Stimulated activated CD8-positive, alpha-beta memory T cell treated with anti-CD3 and anti-CD28 coated beads, Interleukin-12 subunit alpha, Interleukin-12 subunit beta, amount 100 ng/mL, for 24 hours (primary cell): ENCODE data around the gene APBA2.

Source experiments
- DNase-seq: peaks from one replicate; pipeline ENCODE4 v3.0.0-alpha.2; 2020; ENCODE audit errors: extremely low read depth

APBA2 gene

GRCh38 chr15:28983432-28984311 lies 97.9 kb downstream of the APBA2 start:
- no peak for DNase-seq

- DNase-seq = no peak
These were observed 98.9 kb downstream of the APBA2 start for GRCh38 chr15:28984421-28985315.

DNA sequence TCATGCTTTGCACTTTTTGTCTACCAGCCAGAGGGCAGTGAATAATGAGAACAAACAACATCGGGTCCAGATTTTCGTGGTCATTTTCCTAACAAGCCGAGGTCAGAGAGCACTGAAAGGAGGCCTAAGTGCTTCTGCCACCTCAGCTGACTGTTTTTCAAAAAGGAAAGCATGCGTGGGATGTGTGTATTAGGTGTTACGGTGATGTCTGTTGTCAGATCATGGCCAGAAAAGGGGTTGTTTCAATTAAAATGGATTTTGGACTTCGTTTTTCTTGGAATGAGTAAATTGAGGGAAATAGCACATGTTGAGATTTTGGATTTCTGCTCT lies 99.5 kb downstream of the APBA2 start:
- no peak for DNase-seq

DNA sequence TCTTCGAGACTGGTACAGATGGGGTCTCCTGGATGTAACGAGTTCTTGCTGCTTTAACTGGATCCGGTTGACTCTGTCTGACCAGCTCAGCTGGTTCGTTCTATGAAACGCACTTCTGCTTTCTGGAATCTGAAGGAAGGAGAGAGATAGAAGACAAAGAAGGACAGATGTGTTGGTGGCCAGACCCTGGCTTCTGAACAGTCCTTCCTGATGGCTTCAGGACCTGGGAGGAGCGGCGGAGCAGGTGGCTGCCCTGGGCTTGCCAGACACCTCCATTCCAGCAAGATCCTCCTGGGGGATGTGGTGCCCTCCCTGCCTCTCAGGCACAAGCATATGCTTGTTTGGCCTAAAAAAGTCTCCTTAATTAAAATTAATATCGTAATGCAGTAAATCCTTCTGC lies 99.9 kb downstream of the APBA2 start:
- DNase-seq = no peak

DNA sequence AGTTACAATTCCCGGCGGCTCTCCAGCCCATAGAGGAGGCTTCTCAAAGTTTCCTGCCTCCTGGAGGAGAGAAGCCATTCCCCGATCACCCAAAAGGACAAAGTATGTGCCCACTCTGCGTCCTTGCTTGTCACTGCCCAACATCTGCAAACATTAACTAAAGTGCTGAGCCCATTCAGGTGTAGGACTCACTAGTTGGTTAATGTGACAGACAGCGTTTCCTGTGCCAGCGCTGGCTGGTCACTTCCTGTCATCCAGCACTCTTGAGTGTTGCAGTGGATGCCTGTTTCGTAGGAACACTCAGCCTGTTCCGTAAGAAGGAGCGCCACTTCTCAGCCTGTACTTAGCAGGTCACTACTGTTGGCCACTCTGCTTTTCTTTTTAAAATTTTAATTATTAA lies 100.3 kb downstream of the APBA2 start:
- no peak for DNase-seq

- no peak for DNase-seq
These were observed 101.0 kb downstream of the APBA2 start for GRCh38 chr15:28986726-28987125.

DNA sequence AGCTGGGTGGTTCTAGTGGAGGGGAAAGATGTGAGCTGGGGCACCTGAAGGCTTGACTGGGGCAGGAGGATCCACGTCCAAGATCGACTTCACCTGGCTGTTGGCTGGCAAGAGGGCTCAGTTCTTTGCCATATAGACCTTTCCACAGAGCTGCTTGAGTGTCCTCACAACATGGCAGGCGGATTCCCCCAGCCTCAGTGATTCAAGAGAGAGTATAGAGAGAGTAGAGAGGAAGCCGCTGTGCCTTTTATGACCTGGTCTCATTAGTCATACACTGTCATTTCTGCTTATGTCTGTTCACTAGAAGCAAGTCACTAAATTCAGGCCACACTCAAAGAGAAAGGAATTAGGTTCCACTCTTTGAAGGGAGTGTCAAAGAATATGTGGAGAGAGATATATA lies 101.6 kb downstream of the APBA2 start:
- DNase-seq = no peak

DNA sequence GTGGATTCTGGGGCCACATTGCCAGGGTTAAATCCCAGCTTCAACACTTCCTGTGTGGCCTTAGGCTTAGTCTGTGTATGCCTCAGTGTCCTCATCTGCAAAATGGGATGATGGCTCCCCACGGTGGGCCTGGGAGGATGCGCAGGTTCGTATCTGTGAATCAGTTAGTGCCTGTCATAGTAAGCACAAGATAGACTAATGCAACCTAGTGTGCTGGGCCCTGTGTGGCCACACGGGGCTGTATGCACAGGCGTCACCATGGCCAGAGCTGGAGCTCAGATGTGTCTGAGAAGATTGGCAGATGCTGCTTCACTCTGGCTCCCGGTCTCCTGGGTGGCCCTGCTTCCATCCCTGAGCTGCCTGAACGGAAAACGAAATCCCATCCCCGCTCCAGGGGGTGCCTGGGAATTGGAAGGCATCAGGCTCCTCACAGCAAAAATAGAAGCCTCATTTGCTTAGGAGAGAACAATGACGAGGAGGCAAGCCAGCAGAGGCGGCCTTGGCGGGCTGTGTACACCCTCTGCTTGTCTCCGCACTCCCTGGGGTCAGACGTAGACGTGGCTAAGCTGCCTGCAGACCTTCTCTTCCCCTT lies 103.6 kb downstream of the APBA2 start:
- no peak for DNase-seq

- DNase-seq = no peak
These were observed 104.1 kb downstream of the APBA2 start for GRCh38 chr15:28989896-28990295.

- DNase-seq = no peak
These were observed 104.6 kb downstream of the APBA2 start for GRCh38 chr15:28990390-28990789.

DNA sequence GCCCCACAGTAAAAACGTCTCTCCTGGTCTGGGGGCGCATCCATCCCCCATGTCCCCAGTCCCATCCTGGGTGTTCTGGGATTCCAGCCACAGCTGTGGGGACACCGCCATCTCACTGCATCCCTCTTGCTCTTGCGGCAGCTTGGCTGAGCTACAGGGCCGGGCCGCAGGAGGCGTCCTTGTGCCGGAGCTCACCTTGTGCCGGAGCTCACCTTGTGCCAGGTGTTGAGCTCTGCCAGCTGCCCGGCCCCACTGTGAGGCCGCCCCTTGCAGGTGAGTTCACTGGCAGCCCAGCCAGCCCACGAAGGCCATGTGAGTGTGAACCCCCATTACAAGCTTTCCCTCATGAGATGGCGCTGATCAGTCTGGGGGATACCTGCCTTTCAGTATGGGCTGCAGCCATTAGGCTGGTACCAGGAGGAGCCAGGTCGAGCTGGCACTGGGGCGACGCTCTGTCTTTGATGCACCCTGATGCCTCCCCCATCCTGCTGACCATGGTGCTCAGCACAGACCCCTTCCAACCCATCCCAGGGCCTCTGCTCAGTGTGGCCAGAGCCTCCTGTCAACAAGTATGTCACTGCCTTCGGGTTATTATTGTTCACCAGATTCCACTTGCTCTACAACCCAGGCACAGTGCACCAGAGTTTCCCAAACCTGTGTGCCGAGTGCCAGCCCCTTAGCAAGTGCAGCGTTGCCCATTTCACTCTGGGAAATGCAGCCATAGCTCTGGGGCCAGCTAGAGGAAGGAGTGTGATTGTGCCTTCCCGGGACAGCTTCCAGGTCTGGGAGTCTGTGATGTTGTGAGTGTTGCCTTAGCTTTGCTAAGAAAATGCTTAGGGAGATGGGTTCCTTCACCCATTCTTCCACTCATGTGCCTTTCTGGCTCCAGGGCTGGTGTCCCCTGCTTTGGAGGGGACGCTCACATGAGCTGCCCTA lies 105.7 kb downstream of the APBA2 start:
- no peak for DNase-seq

- no peak for DNase-seq
These were observed 106.6 kb downstream of the APBA2 start for GRCh38 chr15:28992336-28992864.

DNA sequence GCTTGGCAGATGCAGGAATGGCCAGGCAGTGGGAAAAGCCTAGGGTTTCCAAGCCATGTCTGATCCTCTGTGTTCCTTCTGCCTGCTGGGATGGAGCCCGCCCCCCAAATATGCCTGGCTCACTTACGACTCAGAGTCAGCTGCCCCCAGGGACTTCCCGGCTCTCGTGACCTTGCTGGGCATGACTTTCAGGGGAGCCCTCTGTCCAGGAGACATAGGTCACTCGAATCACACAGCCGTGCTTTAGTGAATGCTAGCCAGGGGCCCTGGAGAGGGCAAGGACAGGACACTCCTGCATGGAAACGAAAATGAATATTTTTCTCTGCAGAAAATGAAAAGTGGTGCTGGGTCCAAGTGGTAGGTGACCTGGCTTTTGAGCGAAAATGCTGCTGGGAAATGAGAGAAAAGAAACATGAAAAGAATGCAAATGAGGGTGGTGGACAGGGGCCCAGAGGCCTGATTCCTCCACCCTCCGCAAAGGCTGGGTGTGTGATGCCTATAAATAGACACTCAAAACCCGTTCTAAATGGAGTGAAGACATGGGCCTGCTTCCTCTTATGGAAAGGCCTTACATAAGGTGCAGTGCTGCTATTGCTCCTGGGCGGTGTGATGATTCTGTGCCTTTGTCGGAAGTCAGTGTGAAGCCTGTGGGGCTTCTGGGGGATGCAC lies 107.4 kb downstream of the APBA2 start:
- DNase-seq = no peak

DNA sequence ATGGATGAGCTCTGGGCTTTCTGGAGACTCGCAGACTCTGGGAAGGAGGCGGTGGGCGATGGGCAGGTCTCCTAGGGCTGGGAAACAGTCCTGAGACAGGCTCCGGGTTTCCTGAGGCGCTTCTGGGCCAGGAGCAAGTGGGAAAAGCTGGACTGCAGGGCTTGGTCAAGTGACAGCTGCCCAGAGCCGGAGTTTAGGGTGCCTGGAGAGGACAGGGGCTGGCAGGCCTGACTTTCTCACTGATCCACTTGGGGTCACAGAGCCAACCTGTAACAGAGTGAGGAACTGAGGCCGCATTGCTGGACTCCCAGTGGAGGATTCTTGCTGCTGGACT lies 107.9 kb downstream of the APBA2 start:
- no peak for DNase-seq

DNA sequence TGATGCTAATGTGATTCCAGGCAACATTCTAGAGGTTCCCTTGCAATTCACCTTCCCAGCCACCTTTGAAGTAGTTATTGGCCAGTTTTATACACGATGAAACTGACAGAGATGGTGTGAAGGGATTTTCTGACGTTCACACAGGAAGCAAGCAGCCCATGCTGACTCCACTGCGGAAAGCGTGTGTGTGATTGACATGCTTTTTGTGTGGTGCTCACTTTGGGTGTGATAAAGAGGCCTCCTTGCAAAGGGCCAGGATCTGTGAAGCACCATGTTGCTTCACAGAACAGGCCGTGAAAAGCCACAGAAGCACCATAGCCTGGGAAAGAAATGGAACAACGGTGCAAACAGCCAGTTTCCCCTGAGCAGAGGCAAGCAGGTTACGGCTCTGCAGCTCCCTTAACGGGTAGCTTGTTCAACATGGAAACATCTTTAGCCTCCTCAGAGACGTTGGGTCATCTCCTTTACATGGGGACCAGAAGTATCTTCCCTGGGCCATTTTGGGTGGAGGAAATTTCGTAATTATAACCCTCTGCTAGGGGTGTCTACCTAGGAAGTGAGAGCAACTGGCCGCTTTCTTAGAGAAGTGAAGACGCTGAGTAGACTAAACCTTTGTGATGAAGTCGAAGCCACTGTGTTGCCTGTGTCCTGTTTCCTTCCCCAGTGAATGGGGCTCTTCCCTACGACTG lies 108.5 kb downstream of the APBA2 start:
- DNase-seq = no peak

DNA sequence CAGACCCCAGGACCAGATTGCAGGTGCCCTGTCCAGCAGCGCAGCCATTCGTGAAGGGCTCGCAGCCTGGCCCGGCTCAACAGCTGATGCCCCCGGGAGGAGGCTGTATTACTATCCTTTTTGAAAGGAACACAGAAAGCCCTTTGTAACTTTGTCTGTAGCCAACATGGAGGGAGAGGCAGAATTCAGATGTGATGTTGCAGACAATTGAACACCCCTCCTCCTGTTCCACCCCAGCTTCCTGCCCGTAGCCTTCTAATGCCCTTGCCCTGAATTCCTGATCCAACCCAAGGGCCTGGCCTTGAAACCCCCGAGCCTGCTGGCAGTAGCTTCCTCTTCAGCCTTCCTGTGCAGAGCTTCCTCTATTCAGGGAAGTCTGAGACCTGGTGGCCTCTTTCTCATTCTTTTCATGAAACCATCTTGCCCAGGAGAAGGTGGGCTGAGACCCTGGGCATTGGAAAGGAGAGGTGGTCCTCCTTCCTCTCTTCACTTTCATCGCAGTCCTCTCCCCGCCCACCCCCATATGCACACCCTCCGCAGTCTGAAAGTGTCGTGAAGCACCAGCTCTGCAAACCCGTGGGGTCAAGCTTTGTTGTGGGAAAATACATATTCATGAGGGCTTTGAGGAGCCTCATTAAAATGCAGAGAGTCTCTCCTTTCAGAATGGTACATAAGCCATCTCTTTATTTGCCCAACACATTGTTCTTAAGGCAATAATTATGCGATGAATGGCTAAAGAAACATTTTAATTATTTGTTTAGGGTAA lies 109.2 kb downstream of the APBA2 start:
- no peak for DNase-seq

GRCh38 chr15:28995705-28996104 lies 109.9 kb downstream of the APBA2 start:
- DNase-seq = no peak

- DNase-seq = no peak
These were observed 110.5 kb downstream of the APBA2 start for GRCh38 chr15:28996289-28996688.

DNA sequence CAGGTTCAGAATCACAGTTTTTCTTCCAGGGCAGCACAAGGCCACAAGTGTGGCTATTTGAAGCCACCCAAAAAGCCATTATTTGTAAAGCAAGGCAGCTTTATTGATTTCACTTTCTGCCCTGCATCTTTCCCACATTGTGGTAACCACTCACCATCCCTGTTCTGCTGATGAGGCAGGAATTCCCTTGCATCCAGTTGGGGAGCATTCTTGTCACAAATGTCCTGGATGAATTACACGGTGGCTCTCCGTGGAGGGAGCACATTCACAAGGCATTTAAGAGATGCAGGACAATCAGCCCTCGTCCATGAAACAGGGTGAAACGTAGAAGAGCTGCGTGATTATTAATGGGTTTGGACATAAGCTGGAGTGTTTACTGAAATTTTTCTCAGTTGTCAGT lies 111.2 kb downstream of the APBA2 start:
- DNase-seq = no peak
